GOT3 (cell line): ENCODE results near the gene SRD5A2.
"Not testable (repeated sequence)": the region's sequence is repeated elsewhere in the genome, so short reads cannot be mapped to it uniquely, and the experiment has no call there.

Experiments used
- DNase-seq: peaks from one replicate; lab custom pipeline; 2025; ENCODE audit warnings: mixed read lengths; lab: John Stamatoyannopoulos, UW

Gene SRD5A2

GRCh38 chr2:31533036-31533435 is 47.7 kb downstream of the SRD5A2 start:
- no peak for DNase-seq

DNA sequence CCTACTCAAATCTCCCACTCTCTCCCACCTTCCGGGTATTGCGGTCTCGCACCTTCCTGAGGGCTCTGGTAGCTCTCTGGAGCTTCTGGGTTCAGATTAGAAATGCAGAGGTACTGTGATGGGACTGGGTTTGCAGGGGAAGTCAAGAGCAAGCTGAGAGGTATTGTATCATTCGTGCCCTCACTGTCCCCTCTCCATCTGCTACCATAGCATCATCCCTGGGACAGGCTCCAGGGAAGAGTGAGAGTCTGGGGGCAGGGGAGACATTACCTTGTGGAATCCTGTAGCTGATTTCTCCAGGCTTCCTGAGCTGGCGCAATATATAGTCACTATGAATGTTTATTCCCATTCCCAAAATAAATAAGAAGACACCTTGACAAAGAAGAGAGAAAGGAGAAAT is 49.6 kb downstream of the SRD5A2 start:
- DNase-seq, result no peak

GRCh38 chr2:31529256-31529655 is 51.5 kb downstream of the SRD5A2 start:
- DNase-seq, result no peak

GRCh38 chr2:31528823-31529222 is 51.9 kb downstream of the SRD5A2 start:
- no peak for DNase-seq

- DNase-seq, result no peak
Measured at GRCh38 chr2:31526946-31527732, 53.6 kb downstream of the SRD5A2 start.

- DNase-seq, result no peak
Measured at GRCh38 chr2:31525876-31526275, 54.9 kb downstream of the SRD5A2 start.

- no peak for DNase-seq
Measured at GRCh38 chr2:31524592-31524991, 56.1 kb downstream of the SRD5A2 start.

GRCh38 chr2:31523871-31524492 is 56.8 kb downstream of the SRD5A2 start:
- DNase-seq, result no peak

DNA sequence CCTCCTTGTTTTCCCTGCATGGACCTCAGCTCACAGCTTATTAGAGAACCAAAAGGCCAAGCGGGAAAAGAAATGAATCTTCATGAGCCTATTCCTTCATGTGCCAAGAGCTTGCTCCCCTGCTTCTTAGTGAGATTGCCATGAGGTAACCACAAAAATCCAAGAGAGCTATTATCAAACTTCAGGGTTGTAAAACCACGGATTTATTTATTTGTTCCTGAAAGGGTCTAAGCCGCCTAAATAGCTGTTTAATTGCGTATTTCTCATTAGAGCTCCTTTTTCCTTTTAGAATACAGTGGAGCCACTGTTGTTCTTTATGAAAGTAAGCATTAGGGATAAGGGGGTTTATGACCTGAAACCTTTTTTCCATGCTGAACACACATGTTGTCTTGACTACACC is 58.0 kb downstream of the SRD5A2 start:
- DNase-seq, result no peak

- DNase-seq, result no peak
Measured at GRCh38 chr2:31517442-31518203, 63.1 kb downstream of the SRD5A2 start.

DNA sequence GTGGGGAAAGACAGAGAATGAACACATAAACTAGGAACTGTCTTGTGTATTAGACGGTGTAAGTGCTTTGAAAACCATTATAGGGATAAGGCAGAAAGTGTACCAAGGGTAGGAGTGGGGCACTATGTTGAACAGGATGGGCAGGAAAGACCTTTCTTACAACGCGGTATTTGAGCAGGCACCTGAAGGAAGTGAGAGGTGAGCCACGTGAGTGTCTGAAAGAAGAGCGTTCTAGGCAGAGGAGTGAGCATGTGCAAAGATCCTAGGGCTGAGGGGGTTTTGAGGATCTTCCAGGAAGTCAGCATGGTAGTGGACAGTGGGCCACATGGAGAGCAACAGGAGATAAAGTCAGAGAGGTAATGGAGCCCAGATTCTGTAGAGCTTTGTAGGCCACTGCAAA is 65.2 kb downstream of the SRD5A2 start:
- no peak for DNase-seq

DNA sequence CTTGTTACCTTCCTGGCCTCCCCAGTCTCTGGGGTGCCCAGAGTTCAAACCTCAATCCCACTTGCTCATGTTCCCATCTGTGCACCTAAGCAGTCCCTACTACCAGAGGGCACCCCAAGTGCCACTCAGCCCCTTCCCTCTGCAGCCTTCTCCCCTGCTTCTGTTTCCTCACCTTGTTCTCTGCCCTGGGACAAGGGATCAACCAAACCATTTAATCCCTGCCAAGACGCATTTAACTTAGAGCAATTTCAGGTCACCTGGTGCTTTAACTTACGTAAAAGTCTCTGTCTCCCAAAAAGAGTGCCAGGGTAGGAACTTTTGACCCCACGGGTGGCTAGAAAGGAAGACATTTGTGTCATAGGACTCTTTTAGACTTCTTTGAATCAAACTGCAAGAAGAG is 67.2 kb downstream of the SRD5A2 start:
- DNase-seq, result no peak

- DNase-seq, result no peak
Measured at GRCh38 chr2:31511376-31511775, 69.4 kb downstream of the SRD5A2 start.

- DNase-seq, result no peak
Measured at GRCh38 chr2:31505111-31505510, 75.6 kb downstream of the SRD5A2 start.

- DNase-seq, result no peak
Measured at GRCh38 chr2:31504311-31504710, 76.4 kb downstream of the SRD5A2 start.

DNA sequence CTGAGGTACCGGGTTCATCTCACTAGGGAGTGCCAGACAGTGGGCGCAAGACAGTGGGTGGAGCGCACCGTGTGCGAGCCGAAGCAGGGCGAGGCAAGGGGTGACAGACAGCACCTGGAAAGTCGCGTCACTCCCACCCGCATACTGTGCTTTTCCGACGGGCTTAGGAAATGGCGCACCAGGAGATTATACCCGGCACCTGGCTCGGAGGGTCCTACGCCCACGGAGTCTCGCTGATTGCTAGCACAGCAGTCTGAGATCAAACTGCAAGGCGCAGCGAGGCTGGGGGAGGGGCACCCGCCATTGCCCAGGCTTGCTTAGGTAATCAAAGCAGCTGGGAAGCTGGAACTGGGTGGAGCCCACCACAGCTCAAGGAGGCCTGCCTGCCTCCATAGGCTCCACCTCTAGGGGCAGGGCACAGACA is 84.3 kb downstream of the SRD5A2 start:
- not testable (repeated sequence) for DNase-seq

DNA sequence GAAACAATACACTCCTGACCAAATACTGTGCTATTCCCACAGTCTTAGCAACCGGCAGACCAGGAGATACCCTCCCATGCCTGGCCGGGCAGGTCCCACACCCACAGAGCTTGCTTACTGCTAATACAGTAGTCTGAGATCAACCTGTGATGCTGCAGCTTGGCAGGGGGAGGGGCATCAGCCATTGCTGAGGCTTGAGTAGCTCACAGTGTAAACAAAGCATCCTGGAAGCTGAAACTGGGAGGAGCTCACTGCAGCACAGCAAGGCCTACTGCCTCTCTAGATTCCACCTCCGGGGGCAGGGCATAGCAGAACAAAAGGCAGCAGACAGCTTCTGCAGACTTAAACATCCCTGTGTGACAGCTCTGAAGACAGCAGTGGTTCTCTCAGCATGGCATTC is 91.4 kb downstream of the SRD5A2 start:
- not testable (repeated sequence) for DNase-seq

- no peak for DNase-seq
Measured at GRCh38 chr2:31483246-31483645, 97.5 kb downstream of the SRD5A2 start.

DNA sequence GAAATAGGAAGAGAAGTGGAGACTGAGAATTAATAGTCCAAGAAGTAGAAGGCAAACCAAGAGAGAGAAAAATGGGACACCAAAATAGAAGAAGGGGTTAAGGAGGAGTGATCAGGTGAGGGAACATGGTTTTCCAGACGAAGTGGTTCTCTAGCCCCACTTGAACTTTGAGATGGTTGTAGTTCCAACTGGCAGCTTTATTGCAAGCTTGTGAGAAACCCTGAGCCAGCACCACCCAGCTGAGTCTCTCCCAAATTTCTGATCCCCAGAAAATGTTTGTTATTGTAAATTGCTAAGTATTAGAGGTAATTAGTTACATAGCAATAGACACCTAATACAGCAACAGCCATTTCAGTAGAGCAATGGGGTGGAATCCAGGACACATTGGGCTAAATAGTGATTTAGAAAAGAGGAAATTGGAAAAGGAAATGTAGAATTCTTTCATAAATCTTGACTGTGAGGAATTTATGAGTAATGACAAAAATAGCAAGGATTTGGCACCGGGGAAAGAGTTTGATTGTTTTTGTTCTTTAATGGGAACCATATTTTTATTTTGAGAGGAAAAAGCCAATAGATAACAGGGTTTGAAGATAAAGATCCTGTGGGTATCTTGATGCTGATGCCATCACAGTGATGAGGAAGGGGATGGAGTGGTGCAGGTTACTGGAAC is 104.1 kb downstream of the SRD5A2 start:
- DNase-seq, result no peak

- no peak for DNase-seq
Measured at GRCh38 chr2:31475692-31476091, 105.0 kb downstream of the SRD5A2 start.

GRCh38 chr2:31474296-31474695 is 106.4 kb downstream of the SRD5A2 start:
- DNase-seq, result no peak
